Skeletal muscle cell (primary cell): ENCODE results near the gene GALNT9.
"Not testable (repeated sequence)": the region's sequence is repeated elsewhere in the genome, so short reads cannot be mapped to it uniquely, and the experiment has no call there.

Experiments
- DNase-seq: peaks from one replicate; pipeline ENCODE4 v3.0.0-alpha.2; 2010; ENCODE audit warnings: low read depth
- H3K4me3 ChIP-seq: 2 replicates; pipeline ENCODE4 v1.5.1; 2011; ENCODE audit warnings: low read depth, mild to moderate bottlenecking, control low read depth, low read length, moderate library complexity

Gene GALNT9

DNA sequence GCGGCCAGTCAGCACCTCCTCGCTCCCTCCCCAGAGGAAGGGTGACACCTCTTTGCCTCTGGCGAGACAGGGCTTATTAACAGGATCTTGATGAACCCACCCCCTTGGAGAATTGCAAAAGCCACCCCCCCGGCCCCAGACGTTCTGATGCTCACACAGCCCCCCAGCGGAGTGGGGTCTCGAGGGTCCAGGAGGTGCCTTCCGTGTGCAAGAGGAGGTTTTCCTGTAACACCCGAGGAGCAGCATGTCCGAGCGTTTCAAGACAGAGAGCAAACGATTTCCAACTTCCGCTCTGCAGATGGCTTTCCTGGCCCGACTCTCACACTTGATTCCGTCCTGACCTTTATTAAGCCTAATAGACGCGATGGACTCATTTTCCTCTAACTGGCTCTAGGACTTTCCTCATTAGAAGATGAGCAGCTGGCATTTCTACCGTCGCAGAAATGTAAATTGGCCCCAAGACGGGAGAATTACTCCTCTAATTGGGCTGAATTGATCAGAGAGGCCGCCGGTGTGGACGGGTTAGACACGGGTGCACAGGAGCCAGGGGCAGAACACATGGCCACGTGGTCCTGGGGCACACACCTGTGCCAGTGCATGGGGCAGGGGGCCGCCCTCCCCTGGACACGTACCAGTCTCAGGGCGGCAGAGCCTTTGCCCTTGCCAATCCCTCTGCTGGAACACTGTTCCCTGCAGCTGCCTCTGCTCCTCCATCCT, 100.8 kb downstream of the GALNT9 start:
- no peak overlapping the region for H3K4me3 ChIP-seq
- DNase-seq, result no peak

DNA sequence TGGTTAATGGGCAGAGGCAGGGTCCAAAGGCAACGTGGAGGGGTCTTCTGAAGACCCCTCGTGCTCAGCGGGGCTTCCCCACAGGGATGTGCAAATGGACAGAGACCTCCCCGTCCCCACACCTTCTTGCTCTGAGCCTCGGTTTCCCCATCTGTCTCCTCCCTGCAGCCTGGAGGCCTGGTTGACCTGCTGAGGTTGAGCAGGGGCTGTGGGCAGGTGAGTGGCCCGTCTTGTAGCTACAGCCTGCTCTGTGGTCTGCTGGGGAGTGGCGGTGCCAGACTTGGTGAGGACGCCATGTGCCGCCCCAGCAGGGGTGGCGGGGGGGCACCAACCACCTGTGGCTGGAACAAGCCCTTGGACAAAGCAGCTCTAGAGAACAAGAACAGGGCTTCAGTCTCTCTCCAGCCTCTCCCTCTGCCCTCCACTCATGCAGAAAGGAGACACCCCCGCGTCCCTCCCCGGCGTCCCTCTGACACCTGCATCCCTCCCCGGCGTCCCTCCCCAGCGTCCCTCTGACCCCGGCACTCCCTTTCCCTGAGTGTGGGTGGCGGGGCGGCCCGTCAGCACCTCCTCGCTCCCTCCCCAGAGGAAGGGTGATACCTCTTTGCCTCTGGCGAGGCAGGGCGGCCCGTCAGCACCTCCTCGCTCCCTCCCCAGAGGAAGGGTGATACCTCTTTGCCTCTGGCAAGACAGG, 101.5 kb downstream of the GALNT9 start:
- no peak for DNase-seq
- H3K4me3 ChIP-seq, result no peak overlapping the region

GRCh38 chr12:132227118-132227517, 102.3 kb downstream of the GALNT9 start:
- H3K4me3 ChIP-seq, result no peak overlapping the region
- DNase-seq, result no peak

GRCh38 chr12:132226604-132227003, 102.8 kb downstream of the GALNT9 start:
- no peak overlapping the region for H3K4me3 ChIP-seq

DNA sequence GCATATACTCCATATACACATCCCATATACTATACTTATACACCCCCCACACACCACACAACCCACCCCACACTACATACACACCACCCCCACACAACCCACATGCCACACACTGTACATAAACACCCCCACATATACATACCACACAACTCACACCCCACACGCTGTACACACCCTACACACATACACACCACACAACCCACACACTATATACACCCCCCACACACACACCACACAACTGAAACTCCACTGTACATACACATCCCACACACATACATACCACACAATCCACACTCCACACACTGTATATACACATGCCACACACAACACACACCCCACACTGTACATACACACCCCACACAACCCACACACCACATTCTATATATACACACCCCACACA, 104.2 kb downstream of the GALNT9 start:
- no peak overlapping the region for H3K4me3 ChIP-seq
- no peak for DNase-seq

More at GRCh38 chr12:132226604-132227003, 102.8 kb downstream of the GALNT9 start:
- DNase-seq, result no peak

DNA sequence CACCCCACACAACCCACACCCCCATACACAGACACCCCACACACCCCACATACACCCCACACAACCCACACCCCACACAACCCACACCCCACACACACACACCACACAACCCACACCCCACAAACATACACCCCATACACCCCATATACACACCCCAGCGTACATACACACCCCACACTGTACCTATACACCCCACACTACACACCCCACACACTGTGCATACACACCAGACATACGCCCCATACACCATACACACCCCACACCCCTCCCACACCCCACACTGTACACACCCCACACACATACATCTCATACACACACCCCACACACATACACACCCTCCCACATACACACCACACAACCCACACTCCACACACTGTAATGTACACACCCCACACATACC, 104.9 kb downstream of the GALNT9 start:
- H3K4me3 ChIP-seq, result no peak overlapping the region
- no peak for DNase-seq

DNA sequence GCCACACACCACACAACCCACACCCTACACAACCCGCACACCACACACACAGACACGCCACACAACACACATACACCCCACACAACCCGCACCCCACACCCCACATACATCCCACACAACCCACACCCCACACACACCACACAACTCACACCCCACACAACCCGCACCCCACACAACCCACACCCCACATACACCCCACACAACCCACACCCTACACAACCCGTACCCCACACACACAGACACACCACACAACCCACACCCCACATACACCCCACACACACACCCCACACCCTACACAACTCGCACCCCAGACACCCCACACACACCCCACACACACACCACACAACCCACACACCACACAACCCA, 106.6 kb downstream of the GALNT9 start:
- no peak overlapping the region for H3K4me3 ChIP-seq
- DNase-seq, result no peak

GRCh38 chr12:132222096-132222807, 107.1 kb downstream of the GALNT9 start:
- no peak overlapping the region for H3K4me3 ChIP-seq
- DNase-seq, result no peak

GRCh38 chr12:132219761-132220160, 109.6 kb downstream of the GALNT9 start:
- not testable (repeated sequence) for H3K4me3 ChIP-seq, DNase-seq

DNA sequence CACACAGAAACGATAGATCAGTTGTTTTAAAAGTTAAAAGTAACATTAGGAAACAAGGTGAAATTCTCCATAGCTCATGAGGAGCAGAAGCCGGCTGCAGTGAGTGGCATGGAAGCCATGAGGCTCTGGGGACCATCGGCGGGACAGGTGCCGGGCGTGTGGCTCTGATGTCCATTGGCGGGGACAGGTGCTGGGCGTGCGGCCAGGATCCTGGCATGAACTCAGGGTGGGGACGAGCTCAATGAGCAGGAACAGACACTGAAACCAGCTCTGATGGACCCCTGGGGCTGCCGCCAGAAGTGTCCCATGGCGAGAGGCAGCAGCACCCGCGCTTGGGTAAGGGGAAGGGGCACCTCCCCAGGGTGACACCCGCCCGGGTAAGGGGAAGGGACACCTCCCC, 110.1 kb downstream of the GALNT9 start:
- DNase-seq, result no peak
- H3K4me3 ChIP-seq, result no peak overlapping the region

DNA sequence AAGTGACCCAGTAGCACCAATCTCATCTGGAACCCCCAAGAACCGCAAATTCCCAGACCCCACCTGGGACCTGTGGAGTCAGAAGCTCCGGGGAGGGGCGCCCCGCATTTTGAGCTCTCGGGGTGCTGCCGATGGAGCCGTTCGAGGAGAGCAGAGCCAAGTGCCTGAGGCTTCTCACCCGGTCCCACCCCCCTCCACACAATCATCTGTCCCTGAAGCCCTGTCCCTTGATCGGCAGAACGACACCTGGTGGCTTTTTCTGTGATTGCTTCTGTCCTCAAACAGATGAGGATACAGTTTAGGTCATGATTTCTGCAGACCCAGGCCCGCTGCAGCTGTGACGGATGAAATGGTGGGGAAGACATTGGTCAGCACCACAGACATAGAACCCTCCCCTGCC, 110.5 kb downstream of the GALNT9 start:
- DNase-seq, result no peak
- no peak overlapping the region for H3K4me3 ChIP-seq

- DNase-seq, result no peak
- H3K4me3 ChIP-seq, result no peak overlapping the region
These were observed 110.9 kb downstream of the GALNT9 start for GRCh38 chr12:132218527-132218875.

DNA sequence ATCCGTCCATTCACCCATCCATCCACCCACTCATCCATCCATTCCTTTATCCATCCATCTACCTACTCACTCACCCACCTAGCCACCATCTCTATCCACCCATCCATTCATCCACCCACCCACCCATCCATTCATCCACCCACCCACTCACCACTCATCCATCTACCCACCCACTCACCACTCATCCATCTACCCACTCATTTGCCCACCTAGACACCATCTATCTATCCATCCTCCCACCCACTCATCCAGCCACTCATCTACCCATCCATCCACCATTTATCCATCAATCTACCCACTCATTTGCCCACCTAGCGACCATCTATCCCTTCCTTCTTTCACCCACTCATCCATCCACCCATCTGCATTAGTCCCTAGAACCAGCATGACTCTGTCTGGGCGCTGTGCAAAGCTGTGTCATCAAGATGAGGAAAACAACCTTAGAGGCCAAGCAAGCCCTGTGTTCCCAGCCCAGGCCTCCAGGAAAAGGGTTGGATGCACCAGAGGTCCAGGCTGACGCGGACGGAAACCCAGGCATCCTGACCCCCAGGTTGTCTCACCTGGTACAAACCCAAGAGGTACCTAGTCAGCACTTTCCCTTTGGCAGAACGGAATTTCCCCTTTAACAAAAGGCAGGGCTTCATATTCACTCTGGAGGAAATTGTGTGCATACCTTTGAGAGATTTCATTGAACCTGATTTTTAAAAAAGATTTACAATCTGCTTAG, 111.4 kb downstream of the GALNT9 start:
- no peak overlapping the region for H3K4me3 ChIP-seq
- DNase-seq, result no peak

DNA sequence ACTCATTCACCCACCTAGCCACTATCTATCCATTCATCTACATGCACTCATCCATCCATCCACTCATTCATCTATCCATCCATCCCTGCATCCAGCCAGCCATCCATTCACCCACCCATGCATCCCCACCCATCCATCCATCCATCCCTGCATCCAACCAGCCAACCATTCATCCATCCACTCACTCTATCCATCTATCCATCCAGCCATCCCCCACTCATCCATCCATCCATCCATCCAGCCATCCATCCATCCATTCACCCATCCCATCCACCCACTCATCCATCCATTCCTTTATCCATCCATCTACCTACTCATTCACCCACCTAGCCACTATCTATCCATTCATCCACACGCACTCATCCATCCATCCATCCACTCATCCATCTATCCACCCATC, 112.0 kb downstream of the GALNT9 start:
- H3K4me3 ChIP-seq, result no peak overlapping the region
- no peak for DNase-seq

GRCh38 chr12:132216354-132216987, 112.9 kb downstream of the GALNT9 start:
- no peak overlapping the region for H3K4me3 ChIP-seq
- no peak for DNase-seq

GRCh38 chr12:132215299-132215989, 113.9 kb downstream of the GALNT9 start:
- no peak overlapping the region for H3K4me3 ChIP-seq
- no peak for DNase-seq

- DNase-seq, result no peak
- no peak overlapping the region for H3K4me3 ChIP-seq
These were observed 114.5 kb downstream of the GALNT9 start for GRCh38 chr12:132214891-132215290.

- no peak overlapping the region for H3K4me3 ChIP-seq
- DNase-seq, result no peak
These were observed 115.3 kb downstream of the GALNT9 start for GRCh38 chr12:132214161-132214476.
